Fibroblast of lung (primary cell): ENCODE results near the gene UNC13D.
"Not testable (repeated sequence)": the region's sequence is repeated elsewhere in the genome, so short reads cannot be mapped to it uniquely, and the experiment has no call there.

Source experiments
- CTCF ChIP-seq, 2 donors: IDR thresholded peaks in 1 of 2; conservative IDR thresholded peaks in 1 of 2; 1 replicate in 1 of 2; 2 replicates in 1 of 2; pipeline ENCODE4 v1.5.1; 2011 to 2012; ENCODE audit warnings: low read length in 2 of 2, control low read depth in 1 of 2, inconsistent platforms in 1 of 2, low read depth in 1 of 2, mild to moderate bottlenecking in 1 of 2
- EZH2 ChIP-seq: IDR thresholded peaks from 2 replicates; pipeline ENCODE4 v1.5.1; 2012; ENCODE audit warnings: low read length, control low read depth, mild to moderate bottlenecking; ENCODE audit errors: missing control alignments

- TF ChIP-seq CTCF (conservative IDR thresholded peaks at IDR 0.05 in 1 of 2, IDR thresholded peaks at IDR 0.05 in 1 of 2; ENCODE audit: low read depth in 1 of 2, low read length in 2 of 2); EZH2: not testable (repeated sequence)
These were observed 26.0 kb upstream of the UNC13D start for GRCh38 chr17:75870228-75870627.
